ENCODE data around the gene HOXA3.

The HOXA3 gene

GRCh38 chr7:27177795-27178320 lies 25.5 kb upstream of the HOXA3 start:
- no peak for DNase-seq

DNA sequence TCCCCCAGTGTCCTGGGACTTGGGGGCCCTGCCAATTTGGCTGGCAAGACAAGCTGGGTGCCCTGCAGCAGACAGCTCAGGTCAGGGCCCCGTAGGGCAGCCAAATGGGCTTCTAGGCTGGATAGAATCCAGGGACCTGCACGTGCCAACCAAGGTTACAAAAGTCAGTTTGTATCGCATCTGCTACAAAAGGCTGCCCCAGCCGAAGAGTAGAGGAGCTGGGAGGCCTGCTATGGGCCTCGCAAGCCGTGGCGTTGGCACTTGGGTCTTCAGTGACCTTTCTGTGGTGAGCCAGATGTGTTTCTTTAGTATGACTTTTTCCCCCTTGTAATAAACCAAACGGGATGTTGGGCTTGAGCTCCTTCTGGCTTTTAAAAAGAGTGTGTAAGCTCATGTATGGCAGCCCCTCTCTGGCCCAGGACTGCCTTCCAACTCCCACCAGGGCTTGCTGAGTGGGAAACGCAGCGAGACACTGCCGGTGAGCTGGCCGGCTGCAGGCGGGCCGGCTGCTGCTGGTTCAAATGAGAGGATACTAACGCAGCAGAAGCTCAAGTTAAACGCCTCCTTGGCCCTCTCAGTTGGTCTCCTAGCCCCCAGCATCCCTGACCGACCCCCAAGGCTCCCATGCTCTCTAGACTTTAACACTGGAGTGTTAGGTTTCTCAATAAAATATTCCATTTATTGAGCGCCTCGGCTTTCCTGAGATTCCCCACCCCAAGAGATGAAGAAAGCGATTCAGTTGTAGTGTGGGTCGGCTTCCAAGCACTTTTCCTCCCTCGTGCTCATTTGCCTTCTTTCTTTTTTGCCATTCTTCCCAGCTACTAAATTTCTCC lies 24.8 kb upstream of the HOXA3 start:
- DNase-seq, result no peak

DNA sequence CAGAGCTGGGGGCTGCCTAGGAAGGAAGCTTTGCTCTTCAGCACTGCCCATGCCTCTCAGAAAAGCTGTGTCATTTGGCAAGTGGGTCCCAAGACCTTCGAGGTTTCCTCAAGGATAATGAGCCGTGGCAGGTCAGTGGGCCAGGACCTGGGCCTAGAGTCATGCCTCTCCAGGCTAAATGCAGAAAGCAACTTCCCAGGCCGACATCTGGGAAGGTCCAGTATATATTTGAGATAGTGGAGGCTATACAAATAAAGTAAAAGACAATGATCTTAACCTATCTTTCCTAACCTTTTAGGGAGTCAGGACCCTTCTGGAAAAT lies 24.1 kb upstream of the HOXA3 start:
- no peak for DNase-seq

DNA sequence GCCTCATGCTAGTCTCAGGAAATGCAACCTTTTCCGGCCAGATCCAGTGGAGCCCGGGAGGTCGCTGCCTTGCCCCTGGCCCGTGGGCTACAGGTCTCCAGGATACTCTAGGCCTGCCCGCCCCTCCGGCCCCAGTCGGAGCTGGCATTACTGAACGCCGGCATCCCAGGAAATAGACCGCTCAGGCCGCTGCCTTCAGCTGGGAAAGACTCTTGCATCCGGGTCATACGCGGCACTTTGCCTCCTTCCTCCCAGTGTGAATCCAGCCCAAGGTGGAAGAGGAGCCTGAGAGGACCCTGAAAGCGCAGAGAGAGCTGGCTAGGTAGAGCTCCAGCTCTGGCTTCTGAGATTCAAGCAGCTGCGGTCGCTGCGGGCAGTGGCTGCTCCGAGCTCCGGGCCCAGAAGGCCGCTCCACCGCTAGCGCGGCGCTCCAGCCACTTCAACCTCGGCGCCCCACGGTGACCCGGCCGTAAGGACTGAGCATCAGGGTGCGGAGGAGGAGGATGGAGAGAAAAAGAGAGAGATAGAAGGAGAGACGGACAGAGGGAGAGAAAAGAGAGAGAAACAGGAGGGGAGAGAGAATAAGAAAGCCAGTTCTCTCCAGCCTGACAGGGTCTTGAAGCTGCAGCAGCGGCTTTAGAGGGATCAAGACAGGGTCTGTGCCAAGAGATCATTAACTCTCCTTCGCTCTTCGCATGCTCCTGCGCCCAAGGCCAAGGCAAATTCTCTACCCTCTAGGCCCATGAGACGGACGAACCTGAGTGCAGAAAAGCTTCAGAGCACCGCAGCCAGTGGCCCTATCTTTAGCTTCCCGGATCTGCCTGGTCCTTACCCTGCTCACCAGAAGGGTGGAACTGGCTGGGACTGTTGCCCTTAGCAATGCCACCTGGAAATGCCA lies 23.5 kb upstream of the HOXA3 start:
- DNase-seq, result no peak

DNA sequence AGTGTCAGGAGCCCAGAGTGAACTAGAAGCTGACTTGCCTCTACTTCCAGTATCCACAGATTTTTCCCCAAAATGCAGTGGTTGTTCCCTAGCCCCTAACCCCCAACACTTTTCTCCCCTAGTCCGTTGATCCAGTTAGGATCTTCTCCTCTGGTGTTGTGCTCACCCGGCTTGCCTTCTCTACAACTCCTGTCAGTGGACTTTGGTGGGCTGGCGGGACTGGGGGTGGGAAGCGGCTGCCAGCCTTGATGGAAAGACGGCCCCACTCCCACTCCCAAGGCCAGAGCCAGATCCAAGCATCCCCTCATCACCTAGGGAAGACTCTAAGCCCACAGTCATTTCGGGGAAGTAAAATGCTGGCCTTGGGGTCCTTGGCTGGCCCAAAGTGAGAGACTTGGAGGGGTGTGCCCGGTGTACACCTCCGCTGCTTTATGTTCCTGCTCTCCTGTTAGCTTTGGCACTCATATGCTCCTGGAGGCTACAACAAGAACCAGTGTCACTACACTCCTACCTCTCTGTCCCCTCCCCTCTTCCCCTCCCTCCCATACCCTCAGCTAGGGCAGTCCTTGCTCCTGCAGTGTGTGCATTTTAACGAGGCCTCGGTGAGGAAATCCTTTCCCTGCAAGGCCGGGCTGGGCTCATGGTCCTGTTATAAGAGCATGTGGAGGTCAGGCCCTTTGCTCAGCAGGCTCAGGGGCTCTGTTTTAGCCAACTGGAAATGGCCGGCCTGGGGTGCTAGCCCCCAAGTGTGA lies 22.7 kb upstream of the HOXA3 start:
- DNase-seq, result no peak

- no peak for DNase-seq
Observed at GRCh38 chr7:27173956-27174873, 21.8 kb upstream of the HOXA3 start, which contains the start of gene HOXA10. TSS of gene HOXA10 (minus strand) at chr7:27174320. CDS start at chr7:27174306, 14 bp downstream.

GRCh38 chr7:27173511-27173955 lies 21.1 kb upstream of the HOXA3 start:
- DNase-seq, result no peak

GRCh38 chr7:27172823-27173510 lies 20.6 kb upstream of the HOXA3 start:
- no peak for DNase-seq

DNA sequence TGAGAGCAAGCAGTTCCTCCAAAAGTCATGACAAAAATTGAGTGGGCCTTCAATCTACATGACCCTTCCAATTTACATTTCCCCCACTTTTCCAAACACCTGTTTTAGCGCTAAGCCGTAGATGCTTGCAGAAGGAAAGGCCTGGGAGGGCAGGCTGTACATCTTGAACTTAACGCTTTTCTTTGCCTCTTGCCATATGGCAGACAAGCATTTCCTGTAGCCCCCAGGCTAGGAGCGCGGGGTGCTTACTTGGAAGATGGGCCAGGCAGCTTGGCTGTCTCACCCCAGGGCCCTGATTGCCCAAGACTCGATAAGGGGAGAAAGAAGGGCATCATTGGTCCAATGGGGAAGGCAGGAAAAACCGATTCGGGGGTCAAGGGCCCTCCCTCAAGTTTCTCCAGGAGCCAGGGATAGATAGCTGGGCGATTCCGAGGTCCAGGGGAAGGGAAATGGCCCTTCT lies 20.0 kb upstream of the HOXA3 start:
- DNase-seq, result no peak

DNA sequence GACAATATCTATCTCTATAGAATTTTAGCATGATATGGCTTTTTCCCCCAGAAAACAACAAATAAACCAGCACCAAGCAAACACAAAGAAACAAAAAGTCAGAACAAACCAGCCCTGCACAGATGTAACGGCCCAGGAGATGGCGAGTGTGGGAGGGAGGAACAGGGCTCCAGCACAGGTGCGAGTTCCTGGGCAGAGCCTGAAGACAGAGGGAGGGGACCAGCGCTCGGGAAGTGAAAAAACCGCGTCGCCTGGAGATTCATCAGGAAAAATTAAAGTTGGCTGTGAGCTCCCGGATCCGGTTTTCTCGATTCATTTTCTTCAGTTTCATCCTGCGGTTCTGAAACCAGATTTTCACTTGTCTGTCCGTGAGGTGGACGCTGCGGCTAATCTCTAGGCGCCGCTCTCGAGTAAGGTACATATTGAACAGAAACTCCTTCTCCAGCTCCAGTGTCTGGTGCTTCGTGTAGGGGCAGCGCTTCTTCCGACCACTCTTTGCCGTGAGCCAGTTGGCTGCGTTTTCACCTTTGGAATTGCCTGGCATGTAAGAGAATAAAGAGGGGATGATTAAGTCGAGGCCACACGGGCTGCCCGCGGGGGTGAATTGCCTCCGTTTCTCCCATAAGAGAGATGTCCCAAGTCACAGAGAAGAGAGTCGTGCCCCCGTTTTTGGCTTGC lies 19.4 kb upstream of the HOXA3 start:
- no peak for DNase-seq

DNA sequence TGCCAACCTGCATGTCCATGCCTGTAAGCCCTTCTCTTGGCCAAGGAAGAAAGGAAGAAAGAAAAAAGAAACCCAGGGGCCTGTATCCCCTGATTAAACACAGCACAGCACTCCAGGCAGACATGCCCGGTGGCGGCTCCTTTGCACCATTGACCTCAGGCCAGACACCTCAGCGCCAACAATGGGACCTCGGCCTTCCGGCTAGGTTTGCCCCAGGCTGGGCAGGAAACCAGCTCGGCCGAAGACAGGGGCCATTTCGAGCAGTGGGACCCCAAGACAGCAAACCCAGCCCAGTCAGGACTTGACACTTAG lies 18.9 kb upstream of the HOXA3 start:
- no peak for DNase-seq

- no peak for DNase-seq
Observed at GRCh38 chr7:27170426-27171324, 18.3 kb upstream of the HOXA3 start.

DNA sequence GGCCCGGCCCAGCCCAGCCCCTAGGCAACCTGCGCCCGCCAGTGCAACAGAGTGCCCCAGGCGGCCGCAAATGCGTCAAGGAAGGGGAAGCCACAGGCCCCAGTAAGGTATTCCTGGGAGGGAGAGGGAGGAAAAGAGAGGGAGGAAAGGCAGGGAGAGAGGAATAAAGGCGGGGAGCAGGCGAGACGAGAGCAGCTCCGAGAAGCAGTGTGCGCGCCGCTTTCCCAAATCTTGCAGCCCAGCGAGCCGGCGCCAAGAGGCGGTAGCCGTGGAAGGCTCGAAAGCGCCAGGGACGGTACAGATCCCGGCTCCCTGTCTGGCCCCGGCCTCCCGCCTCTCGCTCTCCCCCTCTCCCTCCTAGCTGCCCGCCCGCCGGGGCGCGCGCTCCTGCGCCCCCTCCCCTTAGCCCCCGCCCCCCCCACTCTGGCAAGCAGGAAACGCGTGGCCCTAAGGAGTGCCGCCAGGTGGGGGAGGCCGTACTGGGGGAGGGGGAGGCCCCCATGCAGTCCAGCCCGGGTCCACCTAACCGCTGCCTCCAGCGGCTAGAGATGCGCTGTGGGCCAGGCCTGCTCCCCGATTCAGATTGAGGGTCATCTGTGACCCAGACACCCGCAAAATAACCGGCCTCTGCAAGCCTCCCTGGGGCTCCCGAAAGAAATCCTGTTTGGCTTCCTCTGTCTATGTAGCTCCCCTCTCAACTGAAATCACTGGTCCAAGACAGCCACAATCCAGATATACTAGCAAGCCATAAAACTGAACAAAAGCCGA lies 17.5 kb upstream of the HOXA3 start:
- DNase-seq, result no peak

DNA sequence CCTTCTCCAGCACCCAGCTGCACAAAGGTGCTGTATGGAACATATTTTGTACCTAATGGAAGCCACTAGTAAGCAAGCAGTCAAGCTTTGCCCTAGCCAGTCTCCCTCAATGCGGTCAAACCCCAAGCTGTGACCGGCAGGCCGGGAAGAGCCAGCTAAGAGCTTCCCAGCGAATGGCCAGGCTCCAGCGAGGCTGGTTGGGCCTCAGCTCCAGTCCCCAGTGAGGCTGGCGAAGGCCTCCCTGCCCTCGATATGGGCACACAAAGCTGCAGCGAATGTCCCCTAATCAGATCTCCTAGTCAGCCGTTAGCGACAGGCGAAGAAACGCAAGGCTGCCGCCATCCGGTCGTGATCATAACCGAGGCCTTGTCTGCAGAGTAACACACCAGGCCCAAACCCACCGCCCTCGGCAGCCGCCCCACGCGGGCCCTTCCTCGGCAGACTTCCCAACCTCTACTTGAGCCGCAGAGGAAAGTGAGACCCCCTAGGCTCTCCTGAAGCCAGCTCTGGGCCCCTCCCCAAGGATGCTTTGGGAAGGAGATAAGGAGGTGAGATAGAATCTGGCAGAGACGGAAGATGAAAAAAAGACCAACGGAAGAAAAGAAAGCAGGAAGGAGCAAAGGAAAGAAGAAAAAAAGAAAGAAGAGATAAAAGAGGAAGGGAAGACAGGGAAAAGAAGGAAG lies 16.0 kb upstream of the HOXA3 start:
- DNase-seq, result no peak

- DNase-seq, result no peak
Observed at GRCh38 chr7:27167916-27168264, 15.5 kb upstream of the HOXA3 start.

GRCh38 chr7:27166531-27167505 lies 14.4 kb upstream of the HOXA3 start:
- DNase-seq, result no peak

DNA sequence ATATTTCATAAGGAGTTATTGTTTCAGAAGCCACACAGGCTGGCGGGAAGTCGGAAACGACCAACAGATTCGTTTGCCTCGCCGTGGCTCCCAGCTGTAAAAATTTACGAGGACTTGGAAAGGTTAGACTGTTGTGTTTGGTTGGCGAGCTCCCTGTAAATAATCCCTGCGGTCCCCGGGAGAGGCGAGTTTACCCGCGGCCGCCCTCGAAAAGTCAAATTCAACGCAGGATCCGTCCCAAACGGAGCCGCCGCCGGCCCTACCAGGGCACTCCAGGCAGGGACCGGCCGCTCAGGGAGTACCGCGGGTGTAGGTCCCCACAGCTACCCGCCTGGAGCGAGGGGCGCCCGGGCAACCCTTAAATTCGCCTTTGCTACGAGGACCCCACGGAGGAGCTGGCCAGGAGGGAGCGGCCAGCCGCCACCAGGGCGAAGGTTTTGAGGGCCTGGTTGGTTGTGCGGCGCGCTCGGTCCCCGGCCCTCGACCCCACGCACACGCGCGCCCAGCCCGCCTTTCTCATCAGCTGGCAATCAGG lies 13.7 kb upstream of the HOXA3 start:
- DNase-seq, result no peak
